ENCODE data around the gene RPS14.
"Not testable (repeated sequence)": the region's sequence is repeated elsewhere in the genome, so short reads cannot be mapped to it uniquely, and the experiment has no call there.

RPS14 gene

GRCh38 chr5:150481708-150481965 is 32.1 kb upstream of the RPS14 start:
- DNase-seq (ENCODE audit: low read depth in 3 of 3), result no peak

GRCh38 chr5:150479416-150479815 is 29.9 kb upstream of the RPS14 start:
- DNase-seq (ENCODE audit: low read depth in 3 of 3), result no peak

GRCh38 chr5:150476568-150476967 is 27.0 kb upstream of the RPS14 start:
- not testable (repeated sequence) for DNase-seq (ENCODE audit: low read depth in 3 of 3)

GRCh38 chr5:150473673-150474358 is 24.3 kb upstream of the RPS14 start:
- no peak for DNase-seq (ENCODE audit: low read depth in 3 of 3)

GRCh38 chr5:150469718-150470469 is 20.4 kb upstream of the RPS14 start:
- DNase-seq (ENCODE audit: low read depth in 3 of 3), result no peak

- no peak for DNase-seq (ENCODE audit: low read depth in 3 of 3)
These were observed 18.7 kb upstream of the RPS14 start for GRCh38 chr5:150468206-150468605.

- no peak for DNase-seq (ENCODE audit: low read depth in 3 of 3)
These were observed 16.4 kb upstream of the RPS14 start for GRCh38 chr5:150465927-150466326.

- DNase-seq (ENCODE audit: low read depth in 3 of 3), result no peak
These were observed 15.0 kb upstream of the RPS14 start for GRCh38 chr5:150464554-150465012.

GRCh38 chr5:150461231-150461630 is 11.7 kb upstream of the RPS14 start:
- DNase-seq (ENCODE audit: low read depth in 3 of 3), result no peak

- no peak for DNase-seq (ENCODE audit: low read depth in 3 of 3)
These were observed 11.2 kb upstream of the RPS14 start for GRCh38 chr5:150460781-150461180.

GRCh38 chr5:150458802-150459557 is 9.4 kb upstream of the RPS14 start:
- DNase-seq (ENCODE audit: low read depth in 3 of 3), result peak; percentile 81 to 89 (median 83)

- DNase-seq (ENCODE audit: low read depth in 3 of 3), result no peak
These were observed 8.2 kb upstream of the RPS14 start for GRCh38 chr5:150457562-150458240.

GRCh38 chr5:150457121-150457520 is 7.6 kb upstream of the RPS14 start:
- no peak for DNase-seq (ENCODE audit: low read depth in 3 of 3)

- DNase-seq (ENCODE audit: low read depth in 3 of 3), result no peak
These were observed 5.1 kb upstream of the RPS14 start for GRCh38 chr5:150454492-150455229.

GRCh38 chr5:150454027-150454426 is 4.5 kb upstream of the RPS14 start:
- not testable (repeated sequence) for DNase-seq (ENCODE audit: low read depth in 3 of 3)

- no peak for DNase-seq (ENCODE audit: low read depth in 3 of 3)
These were observed 3.4 kb upstream of the RPS14 start for GRCh38 chr5:150452914-150453313.

- no peak for DNase-seq (ENCODE audit: low read depth in 3 of 3)
These were observed 2.1 kb upstream of the RPS14 start for GRCh38 chr5:150451594-150451993.

- DNase-seq (ENCODE audit: low read depth in 3 of 3), result no peak
These were observed 505 bp downstream of the RPS14 start for GRCh38 chr5:150448952-150449516.

GRCh38 chr5:150448334-150448733 is 1.2 kb downstream of the RPS14 start:
- DNase-seq (ENCODE audit: low read depth in 3 of 3), result no peak

- no peak for DNase-seq (ENCODE audit: low read depth in 3 of 3)
These were observed 2.4 kb downstream of the RPS14 start for GRCh38 chr5:150447188-150447587.

GRCh38 chr5:150446583-150446982 is 3.0 kb downstream of the RPS14 start:
- no peak for DNase-seq (ENCODE audit: low read depth in 3 of 3)
